Esophagus muscularis mucosa (tissue), 4 donors: ENCODE data around the gene POLR2C.

Experiments used
- CTCF ChIP-seq, 3 experiments: fragments of 200-600 bp in 2 of 3; fragments of 450-650 bp in 1 of 3; sonication (generic) in 2 of 3; IDR thresholded peaks; one replicate each; pipeline ENCODE4 v1.5.1; 2017 to 2019; ENCODE audit warnings: antibody characterized with exemption in 3 of 3, mild to moderate bottlenecking in 2 of 3, moderate library complexity in 1 of 3
- EP300 ChIP-seq: sonication (generic); formaldehyde crosslinking; IDR thresholded peaks from one replicate; pipeline ENCODE4 v1.6.1; 2017; ENCODE audit warnings: antibody characterized with exemption
- POLR2A ChIP-seq: fragments of 450-650 bp; IDR thresholded peaks from one replicate; pipeline ENCODE4 v1.6.1; 2017; ENCODE audit warnings: antibody characterized with exemption, moderate library complexity, mild to moderate bottlenecking, low read depth
- POLR2AphosphoS5 ChIP-seq, 2 donors: sonication (generic); formaldehyde crosslinking; IDR thresholded peaks; one replicate each; pipeline ENCODE4 v1.6.1; 2017; ENCODE audit warnings: antibody characterized with exemption in 2 of 2

- no peak for TF ChIP-seq CTCF (IDR thresholded peaks at IDR 0.05)
- no peak for TF ChIP-seq POLR2A
- TF ChIP-seq POLR2AphosphoS5 (IDR thresholded peaks at IDR 0.05): no peak
- no peak for TF ChIP-seq EP300
Observed at GRCh38 chr16:57432989-57433388, 29.5 kb upstream of the POLR2C start.
